Fibroblast of skin of right biceps (primary cell): ENCODE results near the gene TLK1.
"Not testable (repeated sequence)": the region's sequence is repeated elsewhere in the genome, so short reads cannot be mapped to it uniquely, and the experiment has no call there.

Experiments used
- DNase-seq: peaks from one replicate; pipeline ENCODE4 v3.0.0-alpha.2; 2013

Gene TLK1

GRCh38 chr2:171141320-171141719 is 19.4 kb downstream of the TLK1 start:
- peak; percentile 34 for DNase-seq

GRCh38 chr2:171139860-171140259 is 20.8 kb downstream of the TLK1 start:
- DNase-seq = no peak

- DNase-seq = no peak
Measured at GRCh38 chr2:171136024-171136423, 24.7 kb downstream of the TLK1 start.

- no peak for DNase-seq
Measured at GRCh38 chr2:171134624-171135230, 26.0 kb downstream of the TLK1 start.

- no peak for DNase-seq
Measured at GRCh38 chr2:171132086-171132485, 28.6 kb downstream of the TLK1 start.

- DNase-seq = no peak
Measured at GRCh38 chr2:171128461-171128860, 32.2 kb downstream of the TLK1 start.

- no peak for DNase-seq
Measured at GRCh38 chr2:171124541-171124940, 36.2 kb downstream of the TLK1 start.

GRCh38 chr2:171109571-171109970 is 51.1 kb downstream of the TLK1 start:
- DNase-seq = no peak

- DNase-seq = no peak
Measured at GRCh38 chr2:171109020-171109419, 51.7 kb downstream of the TLK1 start.

GRCh38 chr2:171107803-171108202 is 52.9 kb downstream of the TLK1 start:
- DNase-seq = no peak

GRCh38 chr2:171104379-171104778 is 56.3 kb downstream of the TLK1 start:
- peak; percentile 20 for DNase-seq

- DNase-seq = no peak
Measured at GRCh38 chr2:171102802-171103201, 57.9 kb downstream of the TLK1 start.

- no peak for DNase-seq
Measured at GRCh38 chr2:171100370-171100769, 60.3 kb downstream of the TLK1 start.

- no peak for DNase-seq
Measured at GRCh38 chr2:171098607-171099006, 62.1 kb downstream of the TLK1 start.

- DNase-seq = no peak
Measured at GRCh38 chr2:171095014-171095582, 65.6 kb downstream of the TLK1 start.

- DNase-seq = not testable (repeated sequence)
Measured at GRCh38 chr2:171091517-171091916, 69.2 kb downstream of the TLK1 start.

- no peak for DNase-seq
Measured at GRCh38 chr2:171089489-171089888, 71.2 kb downstream of the TLK1 start.

GRCh38 chr2:171088057-171088834 is 72.4 kb downstream of the TLK1 start:
- DNase-seq = no peak

- DNase-seq = no peak
Measured at GRCh38 chr2:171087547-171087946, 73.1 kb downstream of the TLK1 start.

GRCh38 chr2:171086352-171087290 is 74.1 kb downstream of the TLK1 start:
- peak; percentile 54 for DNase-seq

GRCh38 chr2:171084128-171084527 is 76.6 kb downstream of the TLK1 start:
- no peak for DNase-seq

GRCh38 chr2:171083451-171083850 is 77.2 kb downstream of the TLK1 start:
- no peak for DNase-seq

GRCh38 chr2:171081649-171082111 is 79.0 kb downstream of the TLK1 start:
- DNase-seq = no peak
